ENCODE measurements around the gene RBM5. TPM values are rescaled to one million over a fixed set of nuclear protein-coding genes. Genes with fewer than 3 reads are reported as not detected.

Gene RBM5
- total and polyA plus RNA-seq, 2 experiments from 2014 or later = 44.9 to 111 TPM

DNA sequence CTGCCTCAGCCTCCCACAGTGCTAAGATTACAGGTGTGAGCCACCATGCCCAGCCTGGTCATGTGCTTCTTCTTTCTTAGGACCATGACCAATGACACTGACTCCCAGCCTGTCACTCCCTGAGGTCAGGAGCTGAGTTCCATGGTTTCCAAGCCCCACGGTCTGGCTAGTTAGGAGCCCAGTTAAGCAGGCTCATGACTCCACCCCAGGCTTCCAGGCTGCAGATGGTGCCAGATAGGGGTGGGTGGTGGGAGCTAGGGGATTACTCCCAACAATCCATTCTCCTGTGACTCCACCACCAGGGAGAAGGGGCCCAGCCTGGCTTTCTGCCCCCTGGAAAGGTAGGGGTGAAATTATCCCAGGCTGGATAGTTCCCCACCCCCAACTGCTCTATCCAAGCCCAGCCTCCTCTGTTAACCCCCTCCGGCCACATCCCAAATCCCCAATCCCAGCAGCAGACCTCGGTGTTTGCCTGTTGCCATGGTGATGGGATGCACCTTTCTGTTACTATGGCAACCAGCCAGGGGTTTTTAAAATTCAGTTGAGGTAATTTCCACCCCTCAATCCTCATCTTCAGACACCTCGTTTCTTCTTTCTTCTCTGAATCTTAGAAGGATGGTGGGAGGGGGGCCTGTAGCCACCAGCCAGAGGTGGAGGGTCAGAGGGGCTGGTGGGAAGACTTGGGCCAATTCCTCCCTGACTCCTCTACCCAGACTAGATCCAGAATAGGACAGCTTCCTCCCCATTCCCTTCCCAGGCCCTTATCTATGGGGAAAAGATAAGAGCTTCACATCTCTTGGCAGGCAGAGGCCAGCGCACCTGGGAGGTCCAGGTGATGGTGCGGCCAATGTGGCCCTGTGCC, 43.9 kb downstream of the RBM5 start:
- Histone ChIP-seq H3K27ac (ENCODE audit: low read depth) (no peak overlapping the region), H3K27me3 (ENCODE audit: insufficient read depth) (no peaks in the 10 kb centered on the region), H4K20me1 (replicated peaks; ENCODE audit: insufficient read depth) (no peaks in the 10 kb centered on the region), H3K4me3 (no peak overlapping the region), H3K79me2 (replicated peaks; ENCODE audit: insufficient read depth) (no peaks in the 10 kb centered on the region), H3K4me1 (ENCODE audit: insufficient read depth) (peaks cover under 1% of the 10 kb centered on the region; the same call in 1 of the 2 replicates), H2AFZ (no peak overlapping the region), H3K4me2 (no peak overlapping the region), H3F3A (replicated peaks; ENCODE audit: low read depth) (no peaks in the 10 kb centered on the region), H3K9me2 (ENCODE audit: insufficient read depth) (no peaks in the 10 kb centered on the region), H3K36me3 (ENCODE audit: insufficient read depth) (no peaks in the 10 kb centered on the region)
- ATAC-seq (peak; percentile 47), DNase-seq (ENCODE audit: low spot score) (peak; percentile 80)
- H3K27ac Mint-ChIP-seq = 0 out of 2 replicates have a peak overlapping the region, but pooled peaks have one; percentile 40
- H3K36me3 Mint-ChIP-seq (ENCODE audit: low read depth) = no peaks in the 10 kb centered on the region
- no peak for TF ChIP-seq STAT1 (IDR thresholded peaks at IDR 0.05; ENCODE audit: unreplicated experiment)
- TF ChIP-seq, protein P1, sequence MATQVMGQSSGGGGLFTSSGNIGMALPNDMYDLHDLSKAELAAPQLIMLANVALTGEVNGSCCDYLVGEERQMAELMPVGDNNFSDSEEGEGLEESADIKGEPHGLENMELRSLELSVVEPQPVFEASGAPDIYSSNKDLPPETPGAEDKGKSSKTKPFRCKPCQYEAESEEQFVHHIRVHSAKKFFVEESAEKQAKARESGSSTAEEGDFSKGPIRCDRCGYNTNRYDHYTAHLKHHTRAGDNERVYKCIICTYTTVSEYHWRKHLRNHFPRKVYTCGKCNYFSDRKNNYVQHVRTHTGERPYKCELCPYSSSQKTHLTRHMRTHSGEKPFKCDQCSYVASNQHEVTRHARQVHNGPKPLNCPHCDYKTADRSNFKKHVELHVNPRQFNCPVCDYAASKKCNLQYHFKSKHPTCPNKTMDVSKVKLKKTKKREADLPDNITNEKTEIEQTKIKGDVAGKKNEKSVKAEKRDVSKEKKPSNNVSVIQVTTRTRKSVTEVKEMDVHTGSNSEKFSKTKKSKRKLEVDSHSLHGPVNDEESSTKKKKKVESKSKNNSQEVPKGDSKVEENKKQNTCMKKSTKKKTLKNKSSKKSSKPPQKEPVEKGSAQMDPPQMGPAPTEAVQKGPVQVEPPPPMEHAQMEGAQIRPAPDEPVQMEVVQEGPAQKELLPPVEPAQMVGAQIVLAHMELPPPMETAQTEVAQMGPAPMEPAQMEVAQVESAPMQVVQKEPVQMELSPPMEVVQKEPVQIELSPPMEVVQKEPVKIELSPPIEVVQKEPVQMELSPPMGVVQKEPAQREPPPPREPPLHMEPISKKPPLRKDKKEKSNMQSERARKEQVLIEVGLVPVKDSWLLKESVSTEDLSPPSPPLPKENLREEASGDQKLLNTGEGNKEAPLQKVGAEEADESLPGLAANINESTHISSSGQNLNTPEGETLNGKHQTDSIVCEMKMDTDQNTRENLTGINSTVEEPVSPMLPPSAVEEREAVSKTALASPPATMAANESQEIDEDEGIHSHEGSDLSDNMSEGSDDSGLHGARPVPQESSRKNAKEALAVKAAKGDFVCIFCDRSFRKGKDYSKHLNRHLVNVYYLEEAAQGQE (IDR thresholded peaks at IDR 0.05; ENCODE audit: unreplicated experiment) = no peak
- TF ChIP-seq ZNF114 (CRISPR knock-in tag; IDR thresholded peaks at IDR 0.05) = no peak
- no peak for TF ChIP-seq EZH2 (IDR thresholded peaks at IDR 0.05; ENCODE audit: low read depth, unreplicated experiment)
- TF ChIP-seq, protein P2, sequence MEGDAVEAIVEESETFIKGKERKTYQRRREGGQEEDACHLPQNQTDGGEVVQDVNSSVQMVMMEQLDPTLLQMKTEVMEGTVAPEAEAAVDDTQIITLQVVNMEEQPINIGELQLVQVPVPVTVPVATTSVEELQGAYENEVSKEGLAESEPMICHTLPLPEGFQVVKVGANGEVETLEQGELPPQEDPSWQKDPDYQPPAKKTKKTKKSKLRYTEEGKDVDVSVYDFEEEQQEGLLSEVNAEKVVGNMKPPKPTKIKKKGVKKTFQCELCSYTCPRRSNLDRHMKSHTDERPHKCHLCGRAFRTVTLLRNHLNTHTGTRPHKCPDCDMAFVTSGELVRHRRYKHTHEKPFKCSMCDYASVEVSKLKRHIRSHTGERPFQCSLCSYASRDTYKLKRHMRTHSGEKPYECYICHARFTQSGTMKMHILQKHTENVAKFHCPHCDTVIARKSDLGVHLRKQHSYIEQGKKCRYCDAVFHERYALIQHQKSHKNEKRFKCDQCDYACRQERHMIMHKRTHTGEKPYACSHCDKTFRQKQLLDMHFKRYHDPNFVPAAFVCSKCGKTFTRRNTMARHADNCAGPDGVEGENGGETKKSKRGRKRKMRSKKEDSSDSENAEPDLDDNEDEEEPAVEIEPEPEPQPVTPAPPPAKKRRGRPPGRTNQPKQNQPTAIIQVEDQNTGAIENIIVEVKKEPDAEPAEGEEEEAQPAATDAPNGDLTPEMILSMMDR (conservative IDR thresholded peaks at IDR 0.05; ENCODE audit: low read depth in 2 of 2) = no peak
- TF ChIP-seq, protein P3, sequence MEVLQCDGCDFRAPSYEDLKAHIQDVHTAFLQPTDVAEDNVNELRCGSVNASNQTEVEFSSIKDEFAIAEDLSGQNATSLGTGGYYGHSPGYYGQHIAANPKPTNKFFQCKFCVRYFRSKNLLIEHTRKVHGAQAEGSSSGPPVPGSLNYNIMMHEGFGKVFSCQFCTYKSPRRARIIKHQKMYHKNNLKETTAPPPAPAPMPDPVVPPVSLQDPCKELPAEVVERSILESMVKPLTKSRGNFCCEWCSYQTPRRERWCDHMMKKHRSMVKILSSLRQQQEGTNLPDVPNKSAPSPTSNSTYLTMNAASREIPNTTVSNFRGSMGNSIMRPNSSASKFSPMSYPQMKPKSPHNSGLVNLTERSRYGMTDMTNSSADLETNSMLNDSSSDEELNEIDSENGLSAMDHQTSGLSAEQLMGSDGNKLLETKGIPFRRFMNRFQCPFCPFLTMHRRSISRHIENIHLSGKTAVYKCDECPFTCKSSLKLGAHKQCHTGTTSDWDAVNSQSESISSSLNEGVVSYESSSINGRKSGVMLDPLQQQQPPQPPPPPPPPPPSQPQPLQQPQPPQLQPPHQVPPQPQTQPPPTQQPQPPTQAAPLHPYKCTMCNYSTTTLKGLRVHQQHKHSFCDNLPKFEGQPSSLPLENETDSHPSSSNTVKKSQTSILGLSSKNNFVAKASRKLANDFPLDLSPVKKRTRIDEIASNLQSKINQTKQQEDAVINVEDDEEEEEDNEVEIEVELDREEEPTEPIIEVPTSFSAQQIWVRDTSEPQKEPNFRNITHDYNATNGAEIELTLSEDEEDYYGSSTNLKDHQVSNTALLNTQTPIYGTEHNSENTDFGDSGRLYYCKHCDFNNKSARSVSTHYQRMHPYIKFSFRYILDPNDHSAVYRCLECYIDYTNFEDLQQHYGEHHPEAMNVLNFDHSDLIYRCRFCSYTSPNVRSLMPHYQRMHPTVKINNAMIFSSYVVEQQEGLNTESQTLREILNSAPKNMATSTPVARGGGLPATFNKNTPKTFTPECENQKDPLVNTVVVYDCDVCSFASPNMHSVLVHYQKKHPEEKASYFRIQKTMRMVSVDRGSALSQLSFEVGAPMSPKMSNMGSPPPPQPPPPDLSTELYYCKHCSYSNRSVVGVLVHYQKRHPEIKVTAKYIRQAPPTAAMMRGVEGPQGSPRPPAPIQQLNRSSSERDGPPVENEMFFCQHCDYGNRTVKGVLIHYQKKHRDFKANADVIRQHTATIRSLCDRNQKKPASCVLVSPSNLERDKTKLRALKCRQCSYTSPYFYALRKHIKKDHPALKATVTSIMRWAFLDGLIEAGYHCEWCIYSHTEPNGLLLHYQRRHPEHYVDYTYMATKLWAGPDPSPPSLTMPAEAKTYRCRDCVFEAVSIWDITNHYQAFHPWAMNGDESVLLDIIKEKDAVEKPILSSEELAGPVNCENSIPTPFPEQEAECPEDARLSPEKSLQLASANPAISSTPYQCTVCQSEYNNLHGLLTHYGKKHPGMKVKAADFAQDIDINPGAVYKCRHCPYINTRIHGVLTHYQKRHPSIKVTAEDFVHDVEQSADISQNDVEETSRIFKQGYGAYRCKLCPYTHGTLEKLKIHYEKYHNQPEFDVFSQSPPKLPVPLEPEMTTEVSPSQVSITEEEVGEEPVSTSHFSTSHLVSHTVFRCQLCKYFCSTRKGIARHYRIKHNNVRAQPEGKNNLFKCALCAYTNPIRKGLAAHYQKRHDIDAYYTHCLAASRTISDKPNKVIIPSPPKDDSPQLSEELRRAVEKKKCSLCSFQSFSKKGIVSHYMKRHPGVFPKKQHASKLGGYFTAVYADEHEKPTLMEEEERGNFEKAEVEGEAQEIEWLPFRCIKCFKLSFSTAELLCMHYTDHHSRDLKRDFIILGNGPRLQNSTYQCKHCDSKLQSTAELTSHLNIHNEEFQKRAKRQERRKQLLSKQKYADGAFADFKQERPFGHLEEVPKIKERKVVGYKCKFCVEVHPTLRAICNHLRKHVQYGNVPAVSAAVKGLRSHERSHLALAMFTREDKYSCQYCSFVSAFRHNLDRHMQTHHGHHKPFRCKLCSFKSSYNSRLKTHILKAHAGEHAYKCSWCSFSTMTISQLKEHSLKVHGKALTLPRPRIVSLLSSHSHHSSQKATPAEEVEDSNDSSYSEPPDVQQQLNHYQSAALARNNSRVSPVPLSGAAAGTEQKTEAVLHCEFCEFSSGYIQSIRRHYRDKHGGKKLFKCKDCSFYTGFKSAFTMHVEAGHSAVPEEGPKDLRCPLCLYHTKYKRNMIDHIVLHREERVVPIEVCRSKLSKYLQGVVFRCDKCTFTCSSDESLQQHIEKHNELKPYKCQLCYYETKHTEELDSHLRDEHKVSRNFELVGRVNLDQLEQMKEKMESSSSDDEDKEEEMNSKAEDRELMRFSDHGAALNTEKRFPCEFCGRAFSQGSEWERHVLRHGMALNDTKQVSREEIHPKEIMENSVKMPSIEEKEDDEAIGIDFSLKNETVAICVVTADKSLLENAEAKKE (CRISPR knock-in tag; IDR thresholded peaks at IDR 0.05) = no peak
- no peak for TF ChIP-seq EZH2phosphoT487 (IDR thresholded peaks at IDR 0.05; ENCODE audit: unreplicated experiment)
- TF ChIP-seq POLR2AphosphoS5 (IDR thresholded peaks at IDR 0.05; ENCODE audit: low read depth) = no peak
- no peak for TF ChIP-seq ZNF331 (CRISPR knock-in tag; IDR thresholded peaks at IDR 0.05; ENCODE audit: low read depth)
- no peaks in the 10 kb centered on the region for H3K9me3 Mint-ChIP-seq
- peaks cover 15% of the 10 kb centered on the region; the same call in 2 of the 3 replicates for H3K4me1 Mint-ChIP-seq
- no peak overlapping the region; the same call in 2 of the 3 replicates for H3K4me3 Mint-ChIP-seq
- H3K27me3 Mint-ChIP-seq (ENCODE audit: insufficient read depth, low read depth, poor library complexity) = peaks cover 28% of the 10 kb centered on the region
